Measurements from ENCODE around the gene DAND5. TPM values are rescaled to one million over a fixed set of nuclear protein-coding genes. Genes with fewer than 3 reads are reported as not detected.
A peak's percentile ranks its signal among the peaks of the same experiment; 100 is the strongest.
"Not testable (repeated sequence)": the region's sequence is repeated elsewhere in the genome, so short reads cannot be mapped to it uniquely, and the experiment has no call there.

Gene DAND5
- total RNA-seq, 1 donor, result not detected

GRCh38 chr19:12973236-12973635, 3.9 kb downstream of the DAND5 start:
- H3K36me3 ChIP-seq (ENCODE audit: insufficient read depth, low read length), result no peaks in the 10 kb centered on the region
- no peaks in the 10 kb centered on the region for H3K27me3 ChIP-seq (ENCODE audit: insufficient read depth, low read length)
- H3K4me3 ChIP-seq (ENCODE audit: insufficient read depth, low read length), result no peak overlapping the region
- no peaks in the 10 kb centered on the region for H3K79me2 ChIP-seq (ENCODE audit: insufficient read depth, low read length)
- no peaks in the 10 kb centered on the region for H3K9me3 ChIP-seq (ENCODE audit: low read depth, low read length)
- DNase-seq (ENCODE audit: insufficient read length, low spot score, missing footprints), result peak; percentile 55
- no peak overlapping the region for H2AFZ ChIP-seq (ENCODE audit: low read length)
- no peak overlapping the region for H3K4me2 ChIP-seq (ENCODE audit: insufficient read depth, low read length)
- no peak for TF ChIP-seq CTCF (IDR thresholded peaks at IDR 0.05; ENCODE audit: extremely low read depth, low read depth, low read length)
- H4K20me1 ChIP-seq (ENCODE audit: insufficient read depth, low read length), result no peaks in the 10 kb centered on the region
- H3K4me1 ChIP-seq (ENCODE audit: insufficient read depth, low read length), result peaks cover 8% of the 10 kb centered on the region
- no peak overlapping the region for H3K27ac ChIP-seq (ENCODE audit: low read depth, low read length)

- peak; percentile 85 for DNase-seq (ENCODE audit: insufficient read length, low spot score, missing footprints)
- Histone ChIP-seq H3K4me2 (ENCODE audit: insufficient read depth, low read length) (no peak overlapping the region), H3K27ac (ENCODE audit: low read depth, low read length) (no peak overlapping the region), H3K9me3 (ENCODE audit: low read depth, low read length) (no peaks in the 10 kb centered on the region), H4K20me1 (ENCODE audit: insufficient read depth, low read length) (no peaks in the 10 kb centered on the region), H3K36me3 (ENCODE audit: insufficient read depth, low read length) (no peaks in the 10 kb centered on the region), H3K4me3 (ENCODE audit: insufficient read depth, low read length) (no peak overlapping the region), H3K27me3 (ENCODE audit: insufficient read depth, low read length) (no peaks in the 10 kb centered on the region), H3K4me1 (ENCODE audit: insufficient read depth, low read length) (peaks cover 4% of the 10 kb centered on the region), H2AFZ (ENCODE audit: low read length) (no peak overlapping the region), H3K79me2 (ENCODE audit: insufficient read depth, low read length) (no peaks in the 10 kb centered on the region)
- TF ChIP-seq CTCF (IDR thresholded peaks at IDR 0.05; ENCODE audit: extremely low read depth, low read depth, low read length), result no peak
Observed at GRCh38 chr19:12974301-12975220, 5.2 kb downstream of the DAND5 start.

GRCh38 chr19:12975221-12975741, 5.9 kb downstream of the DAND5 start:
- no peak overlapping the region for H3K4me2 ChIP-seq (ENCODE audit: insufficient read depth, low read length)
- no peaks in the 10 kb centered on the region for H3K36me3 ChIP-seq (ENCODE audit: insufficient read depth, low read length)
- H3K27ac ChIP-seq (ENCODE audit: low read depth, low read length), result no peak overlapping the region
- H3K79me2 ChIP-seq (ENCODE audit: insufficient read depth, low read length), result no peaks in the 10 kb centered on the region
- no peaks in the 10 kb centered on the region for H3K9me3 ChIP-seq (ENCODE audit: low read depth, low read length)
- peak; percentile 56 for DNase-seq (ENCODE audit: insufficient read length, low spot score, missing footprints)
- no peaks in the 10 kb centered on the region for H3K4me1 ChIP-seq (ENCODE audit: insufficient read depth, low read length)
- H2AFZ ChIP-seq (ENCODE audit: low read length), result no peak overlapping the region
- no peak for TF ChIP-seq CTCF (IDR thresholded peaks at IDR 0.05; ENCODE audit: extremely low read depth, low read depth, low read length)
- no peaks in the 10 kb centered on the region for H3K27me3 ChIP-seq (ENCODE audit: insufficient read depth, low read length)
- H3K4me3 ChIP-seq (ENCODE audit: insufficient read depth, low read length), result no peak overlapping the region
- H4K20me1 ChIP-seq (ENCODE audit: insufficient read depth, low read length), result no peaks in the 10 kb centered on the region

- DNase-seq (ENCODE audit: insufficient read length, low spot score, missing footprints); H3K36me3 ChIP-seq (ENCODE audit: insufficient read depth, low read length); H3K27ac ChIP-seq (ENCODE audit: low read depth, low read length); H3K4me3 ChIP-seq (ENCODE audit: insufficient read depth, low read length); H3K4me1 ChIP-seq (ENCODE audit: insufficient read depth, low read length); H4K20me1 ChIP-seq (ENCODE audit: insufficient read depth, low read length); H2AFZ ChIP-seq (ENCODE audit: low read length); H3K4me2 ChIP-seq (ENCODE audit: insufficient read depth, low read length); H3K27me3 ChIP-seq (ENCODE audit: insufficient read depth, low read length); H3K9me3 ChIP-seq (ENCODE audit: low read depth, low read length); H3K79me2 ChIP-seq (ENCODE audit: insufficient read depth, low read length): not testable (repeated sequence)
Observed at GRCh38 chr19:12976109-12976508, 6.7 kb downstream of the DAND5 start.

Measured in osteoblast (primary cell).